Measurements from ENCODE around the gene GRM7. TPM values are rescaled to one million over a fixed set of nuclear protein-coding genes. Genes with fewer than 3 reads are reported as not detected.

Gene GRM7
- total RNA-seq, 2 experiments from 2014 or later = not detected

DNA sequence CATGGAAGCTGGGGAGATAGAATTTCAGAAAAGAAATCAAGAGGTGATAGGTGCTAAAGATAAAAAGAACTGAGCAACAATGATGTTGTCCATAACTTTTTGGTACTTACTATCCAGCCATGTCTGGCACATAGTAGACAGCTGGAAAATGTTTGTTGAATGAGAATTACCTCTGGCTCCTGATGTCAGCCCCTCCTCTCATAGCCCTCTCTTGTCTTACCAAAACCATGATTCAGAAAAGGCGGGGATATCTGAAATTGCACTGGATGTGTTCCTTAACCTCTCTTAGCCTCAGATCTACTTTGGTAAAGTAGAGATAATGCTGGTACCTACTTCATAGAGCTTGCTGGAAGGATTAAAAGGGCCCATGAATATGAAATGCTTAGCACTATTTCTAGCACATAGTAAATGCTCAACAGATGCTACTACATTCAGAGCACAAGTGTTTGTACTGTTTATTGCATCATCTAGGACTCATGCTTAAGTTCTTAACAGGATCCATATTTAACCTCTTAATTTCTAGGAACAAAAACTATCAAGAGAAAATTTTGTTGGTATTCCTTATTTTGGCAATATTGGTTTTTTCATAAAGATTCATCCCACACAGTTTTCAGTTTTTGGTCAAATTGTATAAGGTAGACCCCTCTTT, 859.9 kb downstream of the GRM7 start:
- Histone ChIP-seq H3K4me3 (ENCODE audit: low read length) (no peak overlapping the region), H3K27ac (ENCODE audit: low read depth in 1 of 2, low read length in 2 of 2) (no peak overlapping the region), H3K9me3 (ENCODE audit: control insufficient read depth in 1 of 2, insufficient read depth in 1 of 2, low read length in 2 of 2) (no peaks in the 10 kb centered on the region), H3K36me3 (ENCODE audit: insufficient read depth, low read length) (no peaks in the 10 kb centered on the region), H3K4me1 (ENCODE audit: insufficient read depth, low read length) (no peaks in the 10 kb centered on the region), H3K27me3 (ENCODE audit: control insufficient read depth in 1 of 2, insufficient read depth in 2 of 2, low read length in 2 of 2) (no peaks in the 10 kb centered on the region)
- Mint-ChIP-seq H3K36me3 (ENCODE audit: low read depth) (no peaks in the 10 kb centered on the region), H3K4me1 (ENCODE audit: low read depth) (no peaks in the 10 kb centered on the region), H3K4me3 (no peak overlapping the region), H3K9me3 (no peaks in the 10 kb centered on the region), H3K27me3 (no peaks in the 10 kb centered on the region), H3K27ac (no peak overlapping the region)
- CTCF ChIA-PET = no interaction called here
- TF ChIP-seq, protein P1, sequence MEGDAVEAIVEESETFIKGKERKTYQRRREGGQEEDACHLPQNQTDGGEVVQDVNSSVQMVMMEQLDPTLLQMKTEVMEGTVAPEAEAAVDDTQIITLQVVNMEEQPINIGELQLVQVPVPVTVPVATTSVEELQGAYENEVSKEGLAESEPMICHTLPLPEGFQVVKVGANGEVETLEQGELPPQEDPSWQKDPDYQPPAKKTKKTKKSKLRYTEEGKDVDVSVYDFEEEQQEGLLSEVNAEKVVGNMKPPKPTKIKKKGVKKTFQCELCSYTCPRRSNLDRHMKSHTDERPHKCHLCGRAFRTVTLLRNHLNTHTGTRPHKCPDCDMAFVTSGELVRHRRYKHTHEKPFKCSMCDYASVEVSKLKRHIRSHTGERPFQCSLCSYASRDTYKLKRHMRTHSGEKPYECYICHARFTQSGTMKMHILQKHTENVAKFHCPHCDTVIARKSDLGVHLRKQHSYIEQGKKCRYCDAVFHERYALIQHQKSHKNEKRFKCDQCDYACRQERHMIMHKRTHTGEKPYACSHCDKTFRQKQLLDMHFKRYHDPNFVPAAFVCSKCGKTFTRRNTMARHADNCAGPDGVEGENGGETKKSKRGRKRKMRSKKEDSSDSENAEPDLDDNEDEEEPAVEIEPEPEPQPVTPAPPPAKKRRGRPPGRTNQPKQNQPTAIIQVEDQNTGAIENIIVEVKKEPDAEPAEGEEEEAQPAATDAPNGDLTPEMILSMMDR (IDR thresholded peaks at IDR 0.05) = no peak
- POLR2A ChIA-PET = no interaction called here
- no peak for ATAC-seq (ENCODE audit: poor library complexity)
- no peak for DNase-seq
- intact Hi-C loops (cut with DNase I, micrococcal nuclease) = no loop called here

DNA sequence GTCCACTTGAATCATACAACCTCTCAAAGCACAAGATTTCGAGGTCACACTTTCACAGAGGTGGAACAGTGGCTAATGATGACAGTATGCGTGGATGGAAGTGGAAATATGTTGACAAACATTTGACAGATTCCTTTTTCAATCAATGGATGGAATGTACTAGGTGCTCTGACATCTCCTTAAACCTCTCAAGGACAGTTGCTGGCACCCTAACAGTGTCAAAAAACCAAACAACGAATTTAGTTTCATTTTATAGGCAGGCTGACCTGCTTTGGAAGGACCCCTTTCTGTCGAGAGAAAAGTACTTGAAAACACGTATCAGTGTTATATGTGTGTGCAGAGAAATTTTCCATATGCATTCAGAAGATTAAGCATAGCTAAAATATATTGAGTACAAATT, 861.0 kb downstream of the GRM7 start:
- ChIA-PET POLR2A (interaction anchor here (0.6 kb wide), 1 partner anchor 21 kb away, joined by 3 read pairs; no protein-coding TSS in a partner anchor), CTCF (no interaction called here)
- DNase-seq = no peak
- H3K36me3 Mint-ChIP-seq (ENCODE audit: low read depth) = no peaks in the 10 kb centered on the region
- no peaks in the 10 kb centered on the region for H3K27me3 ChIP-seq (ENCODE audit: control insufficient read depth in 1 of 2, insufficient read depth in 2 of 2, low read length in 2 of 2)
- H3K27ac Mint-ChIP-seq = no peak overlapping the region
- H3K4me1 Mint-ChIP-seq (ENCODE audit: low read depth) = no peaks in the 10 kb centered on the region
- TF ChIP-seq, protein P1 (IDR thresholded peaks at IDR 0.05) = no peak
- no peaks in the 10 kb centered on the region for H3K9me3 ChIP-seq (ENCODE audit: control insufficient read depth in 1 of 2, insufficient read depth in 1 of 2, low read length in 2 of 2)
- ATAC-seq (ENCODE audit: poor library complexity) = no peak
- no peaks in the 10 kb centered on the region for H3K4me1 ChIP-seq (ENCODE audit: insufficient read depth, low read length)
- no peaks in the 10 kb centered on the region for H3K9me3 Mint-ChIP-seq
- H3K4me3 Mint-ChIP-seq = no peak overlapping the region
- H3K4me3 ChIP-seq (ENCODE audit: low read length) = no peak overlapping the region
- H3K36me3 ChIP-seq (ENCODE audit: insufficient read depth, low read length) = no peaks in the 10 kb centered on the region
- H3K27me3 Mint-ChIP-seq = no peaks in the 10 kb centered on the region
- no peak overlapping the region for H3K27ac ChIP-seq (ENCODE audit: low read depth in 1 of 2, low read length in 2 of 2)
- intact Hi-C loops (cut with DNase I, micrococcal nuclease) = no loop called here

- TF ChIP-seq, protein P1 (IDR thresholded peaks at IDR 0.05) = no peak
- no peaks in the 10 kb centered on the region for H3K9me3 Mint-ChIP-seq
- ChIA-PET CTCF (no interaction called here), POLR2A (no interaction called here)
- ATAC-seq (ENCODE audit: poor library complexity) (no peak), DNase-seq (no peak)
- H3K27ac ChIP-seq (ENCODE audit: low read depth in 1 of 2, low read length in 2 of 2) = no peak overlapping the region
- H3K4me3 Mint-ChIP-seq = no peak overlapping the region
- peaks cover 0 to 6% of the 10 kb centered on the region in 2 experiments for H3K9me3 ChIP-seq (ENCODE audit: control insufficient read depth in 1 of 2, insufficient read depth in 1 of 2, low read length in 2 of 2)
- H3K4me1 ChIP-seq (ENCODE audit: insufficient read depth, low read length) = no peaks in the 10 kb centered on the region
- no peaks in the 10 kb centered on the region for H3K36me3 Mint-ChIP-seq (ENCODE audit: low read depth)
- no peak overlapping the region for H3K27ac Mint-ChIP-seq
- H3K36me3 ChIP-seq (ENCODE audit: insufficient read depth, low read length) = no peaks in the 10 kb centered on the region
- no peaks in the 10 kb centered on the region for H3K27me3 Mint-ChIP-seq
- intact Hi-C loops (cut with DNase I, micrococcal nuclease) = no loop called here
- H3K27me3 ChIP-seq (ENCODE audit: control insufficient read depth in 1 of 2, insufficient read depth in 2 of 2, low read length in 2 of 2) = no peaks in the 10 kb centered on the region
- H3K4me3 ChIP-seq (ENCODE audit: low read length) = no peak overlapping the region
- no peaks in the 10 kb centered on the region for H3K4me1 Mint-ChIP-seq (ENCODE audit: low read depth)
Observed at GRCh38 chr3:7728566-7729519, 867.9 kb downstream of the GRM7 start.
